Right lung (tissue), 5 donors: ENCODE measurements around the gene SYNDIG1L. TPM values are rescaled to one million over a fixed set of nuclear protein-coding genes. Genes with fewer than 3 reads are reported as not detected.

Experiments
- DNase-seq, 2 donors: peaks; one replicate each; pipeline ENCODE4 v3.0.0-alpha.2; 2013
- polyA plus RNA-seq, 5 donors: library from polyadenylated mRNA; unstranded; fragments of 120-200 nt; gene quantifications; one replicate each; pipeline versions ENCODE4 v1.2.1 to v1.2.3, GENCODE V29; 2013; ENCODE audit warnings: inconsistent platforms in 1 of 5, low replicate concordance in 1 of 5; ENCODE audit not compliant: insufficient read length in 5 of 5, insufficient read depth in 1 of 5

Gene SYNDIG1L
- polyA plus RNA-seq, 5 donors = 0.40 to 0.91 (median 0.56) TPM

GRCh38 chr14:74362361-74362915, 63.6 kb downstream of the SYNDIG1L start:
- peak; percentile 54 to 75 for DNase-seq

GRCh38 chr14:74360163-74360562, 65.8 kb downstream of the SYNDIG1L start:
- no peak for DNase-seq

GRCh38 chr14:74358176-74358829, 67.7 kb downstream of the SYNDIG1L start:
- no peak for DNase-seq

- DNase-seq = no peak
Observed at GRCh38 chr14:74357585-74357984, 68.4 kb downstream of the SYNDIG1L start.

- DNase-seq = no peak
Observed at GRCh38 chr14:74356892-74357575, 69.0 kb downstream of the SYNDIG1L start.

Other genes starting within 250 kb of the SYNDIG1L start
- not detected for gene VSX2, start 186.8 kb downstream of the SYNDIG1L start, polyA plus RNA-seq
- gene ABCD4, start 123.3 kb downstream of the SYNDIG1L start, polyA plus RNA-seq = 100 to 1,000 TPM in 4 of 5 donors, 10 to 100 TPM in 1; 99.9 to 135 (median 107) TPM
- gene VRTN, start 77.7 kb downstream of the SYNDIG1L start, polyA plus RNA-seq = under 1 TPM in 3 of 5 donors, not detected in 2; 0.03 to 0.04 (median 0.04) TPM
- 1,000 to 10,000 TPM in 1 of 5 donors, 100 to 1,000 TPM in 4; 800 to 1,202 (median 955) TPM for gene NPC2, start 67.1 kb upstream of the SYNDIG1L start, polyA plus RNA-seq
- 10 to 100 TPM; 29.8 to 38.3 (median 35.5) TPM for gene ISCA2, start 67.6 kb upstream of the SYNDIG1L start, polyA plus RNA-seq
- gene LTBP2, start 186.0 kb upstream of the SYNDIG1L start, polyA plus RNA-seq = 10 to 100 TPM; 10.6 to 30.9 (median 16.7) TPM